ENCODE data around the gene PEX26.
"Not testable (repeated sequence)": the region's sequence is repeated elsewhere in the genome, so short reads cannot be mapped to it uniquely, and the experiment has no call there.

Gene PEX26

GRCh38 chr22:18033204-18033998, 44.4 kb upstream of the PEX26 start:
- no peak overlapping the region for H3K4me3 ChIP-seq (ENCODE audit: low read length)

DNA sequence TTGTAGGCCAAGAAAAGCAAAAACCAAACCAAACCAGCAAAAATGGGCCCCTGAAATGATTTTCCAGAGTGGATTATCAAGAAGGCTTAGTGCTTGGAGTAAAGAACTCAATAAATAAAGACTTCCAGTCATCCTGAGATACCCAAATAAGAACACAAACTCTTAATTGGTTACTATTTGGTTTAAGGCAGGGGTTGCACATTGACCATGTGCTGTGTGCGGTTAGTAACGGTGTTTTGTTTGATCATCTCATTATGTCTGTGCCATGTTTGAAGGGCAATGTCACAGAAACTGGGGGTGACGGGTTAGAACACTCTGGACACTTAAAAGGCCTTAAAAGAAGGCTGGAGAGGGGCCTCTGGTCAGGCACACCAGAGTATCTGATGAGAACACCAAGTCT, 43.7 kb upstream of the PEX26 start:
- TF ChIP-seq, protein P1, sequence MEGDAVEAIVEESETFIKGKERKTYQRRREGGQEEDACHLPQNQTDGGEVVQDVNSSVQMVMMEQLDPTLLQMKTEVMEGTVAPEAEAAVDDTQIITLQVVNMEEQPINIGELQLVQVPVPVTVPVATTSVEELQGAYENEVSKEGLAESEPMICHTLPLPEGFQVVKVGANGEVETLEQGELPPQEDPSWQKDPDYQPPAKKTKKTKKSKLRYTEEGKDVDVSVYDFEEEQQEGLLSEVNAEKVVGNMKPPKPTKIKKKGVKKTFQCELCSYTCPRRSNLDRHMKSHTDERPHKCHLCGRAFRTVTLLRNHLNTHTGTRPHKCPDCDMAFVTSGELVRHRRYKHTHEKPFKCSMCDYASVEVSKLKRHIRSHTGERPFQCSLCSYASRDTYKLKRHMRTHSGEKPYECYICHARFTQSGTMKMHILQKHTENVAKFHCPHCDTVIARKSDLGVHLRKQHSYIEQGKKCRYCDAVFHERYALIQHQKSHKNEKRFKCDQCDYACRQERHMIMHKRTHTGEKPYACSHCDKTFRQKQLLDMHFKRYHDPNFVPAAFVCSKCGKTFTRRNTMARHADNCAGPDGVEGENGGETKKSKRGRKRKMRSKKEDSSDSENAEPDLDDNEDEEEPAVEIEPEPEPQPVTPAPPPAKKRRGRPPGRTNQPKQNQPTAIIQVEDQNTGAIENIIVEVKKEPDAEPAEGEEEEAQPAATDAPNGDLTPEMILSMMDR (IDR thresholded peaks at IDR 0.05; ENCODE audit: insufficient read depth, low read depth, low read length, missing control alignments): no peak
- no peak for DNase-seq (ENCODE audit: low read depth)
- H3K4me3 ChIP-seq (ENCODE audit: low read length): no peak overlapping the region

More at GRCh38 chr22:18033204-18033998, 44.4 kb upstream of the PEX26 start:
- no peak for DNase-seq (ENCODE audit: low read depth)
- TF ChIP-seq, protein P1 (IDR thresholded peaks at IDR 0.05; ENCODE audit: insufficient read depth, low read depth, low read length, missing control alignments): peak; percentile 15

GRCh38 chr22:18035751-18036150, 42.0 kb upstream of the PEX26 start:
- H3K4me3 ChIP-seq (ENCODE audit: low read length): no peak overlapping the region
- DNase-seq (ENCODE audit: low read depth): peak; percentile 95
- TF ChIP-seq, protein P1 (IDR thresholded peaks at IDR 0.05; ENCODE audit: insufficient read depth, low read depth, low read length, missing control alignments): no peak

DNA sequence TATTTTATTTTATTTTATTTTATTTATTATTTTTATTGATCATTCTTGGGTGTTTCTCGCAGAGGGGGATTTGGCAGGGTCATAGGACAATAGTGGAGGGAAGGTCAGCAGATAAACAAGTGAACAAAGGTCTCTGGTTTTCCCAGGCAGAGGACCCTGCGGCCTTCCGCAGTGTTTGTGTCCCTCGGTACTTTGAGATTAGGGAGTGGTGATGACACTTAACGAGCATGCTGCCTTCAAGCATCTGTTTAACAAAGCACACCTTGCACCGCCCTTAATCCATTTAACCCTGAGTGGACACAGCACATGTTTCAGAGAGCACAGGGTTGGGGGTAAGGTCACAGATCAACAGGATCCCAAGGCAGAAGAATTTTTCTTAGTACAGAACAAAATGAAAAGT, 36.9 kb upstream of the PEX26 start:
- not testable (repeated sequence) for DNase-seq (ENCODE audit: low read depth); H3K4me3 ChIP-seq (ENCODE audit: low read length)

GRCh38 chr22:18042685-18043084, 35.1 kb upstream of the PEX26 start:
- TF ChIP-seq, protein P1 (IDR thresholded peaks at IDR 0.05; ENCODE audit: insufficient read depth, low read depth, low read length, missing control alignments): no peak
- no peak for DNase-seq (ENCODE audit: low read depth)
- H3K4me3 ChIP-seq (ENCODE audit: low read length): no peak overlapping the region

DNA sequence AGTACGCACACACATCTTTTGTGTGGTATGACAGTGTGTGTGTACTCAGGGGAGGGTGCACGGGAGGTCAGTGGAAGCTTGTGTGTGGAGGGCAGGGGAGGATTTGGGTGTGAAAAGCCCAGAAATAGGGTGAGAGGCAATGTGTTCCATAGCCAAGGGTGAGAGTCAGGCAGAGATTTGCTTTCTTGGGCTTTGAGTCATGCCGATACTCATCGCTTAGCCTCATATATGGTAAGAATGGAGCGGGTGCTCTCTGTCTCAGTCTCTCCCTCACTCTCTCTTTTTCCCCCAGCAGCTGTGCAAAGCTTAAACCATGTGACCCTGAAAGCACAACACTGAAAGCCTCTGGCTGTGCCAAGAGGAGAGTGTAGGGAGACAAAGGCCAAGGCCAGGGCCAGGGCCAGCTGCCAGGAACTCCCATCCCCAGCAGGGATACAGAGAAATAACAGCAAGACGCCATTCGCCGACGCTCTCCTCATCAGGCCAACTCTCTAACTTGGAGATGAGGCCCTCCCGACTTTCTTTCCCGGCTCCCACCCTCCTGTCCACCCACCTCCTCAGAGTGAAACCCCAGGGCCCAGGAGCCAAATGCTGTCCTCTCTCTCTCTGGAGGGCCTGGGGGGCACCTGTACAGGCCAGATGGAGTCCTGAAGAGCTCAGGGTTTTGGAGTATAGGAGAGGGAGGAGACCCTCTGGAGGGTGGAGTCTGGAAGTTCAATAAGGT, 33.1 kb upstream of the PEX26 start:
- TF ChIP-seq, protein P1 (IDR thresholded peaks at IDR 0.05; ENCODE audit: insufficient read depth, low read depth, low read length, missing control alignments): no peak
- H3K4me3 ChIP-seq (ENCODE audit: low read length): no peak overlapping the region
- no peak for DNase-seq (ENCODE audit: low read depth)

DNA sequence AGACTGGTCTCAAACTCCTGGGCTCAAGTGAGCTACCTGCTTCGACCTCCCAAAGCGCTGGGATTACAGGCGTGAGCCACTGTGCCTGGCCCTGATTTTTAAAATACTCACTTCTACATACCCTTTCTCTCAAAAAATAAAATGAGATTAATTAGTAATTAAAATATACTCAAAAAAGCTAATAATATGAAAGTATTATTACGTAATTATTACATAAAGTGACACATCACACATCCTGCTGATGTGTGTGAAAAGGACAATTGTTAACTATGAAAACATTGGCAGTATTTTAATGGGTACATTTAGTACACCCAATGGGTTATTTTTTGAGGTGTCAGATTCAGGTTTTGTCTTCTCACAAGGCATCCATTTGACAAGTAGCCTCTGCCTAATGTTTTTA, 32.0 kb upstream of the PEX26 start:
- no peak for DNase-seq (ENCODE audit: low read depth)
- no peak overlapping the region for H3K4me3 ChIP-seq (ENCODE audit: low read length)
- TF ChIP-seq, protein P1 (IDR thresholded peaks at IDR 0.05; ENCODE audit: insufficient read depth, low read depth, low read length, missing control alignments): no peak

Data from epithelial cell of esophagus (primary cell).